Vagina (tissue), 2 donors: ENCODE results near the gene TMEM108. TPM values are rescaled to one million over a fixed set of nuclear protein-coding genes. Genes with fewer than 3 reads are reported as not detected.

Source experiments
- DNase-seq, 2 donors: peaks; one replicate each; pipeline ENCODE4 v3.0.0-alpha.2; 2017; ENCODE audit errors: extremely low spot score in 2 of 2
- H3K27ac ChIP-seq: fragments of 200-600 bp; sonication (generic); one replicate; pipeline ENCODE4 v1.5.1; 2019
- H3K27me3 ChIP-seq: fragments of 200-600 bp; sonication (generic); one replicate; pipeline ENCODE4 v1.5.1; 2019
- H3K36me3 ChIP-seq, 2 donors: fragments of 200-600 bp; sonication (generic); one replicate each; pipeline ENCODE4 v1.5.1; 2017 to 2019
- H3K4me1 ChIP-seq: fragments of 200-600 bp; sonication (generic); one replicate; pipeline ENCODE4 v1.5.1; 2019
- H3K4me3 ChIP-seq, 2 donors: fragments of 200-600 bp; sonication (generic); 1 replicate in 1 of 2; 2 replicates in 1 of 2; pipeline ENCODE4 v1.5.1; 2016 to 2019
- H3K9me3 ChIP-seq: fragments of 200-600 bp; sonication (generic); one replicate; pipeline ENCODE4 v1.5.1; 2019
- POLR2A ChIP-seq, 2 donors: fragments of 450-650 bp; IDR thresholded peaks; one replicate each; pipeline ENCODE4 v1.6.1; 2017; ENCODE audit warnings: antibody characterized with exemption in 2 of 2, mild to moderate bottlenecking in 2 of 2, moderate library complexity in 2 of 2
- POLR2AphosphoS5 ChIP-seq, 2 donors: sonication (generic); formaldehyde crosslinking; IDR thresholded peaks; one replicate each; pipeline ENCODE4 v1.9.0; 2017; ENCODE audit warnings: antibody characterized with exemption in 2 of 2, mild to moderate bottlenecking in 2 of 2, low read depth in 1 of 2; ENCODE audit not compliant: insufficient read depth in 1 of 2
- intact Hi-C: fragments of 100-400 bp; cut with DNase I; formaldehyde crosslinking; loops from one replicate; pipeline ENCODE4 v1.15.1; 2023
- total RNA-seq: library from RNA; depleted of rRNA; stranded (reverse); fragments of >200 nt; gene quantifications from one replicate; pipeline ENCODE4 v1.2.3, GENCODE V29; 2016
- TF ChIP-seq, protein P1 (sequence below), 3 experiments: fragments of 450-650 bp in 2 of 3; fragments of 200-600 bp in 1 of 3; sonication (generic) in 1 of 3; IDR thresholded peaks; one replicate each; pipeline ENCODE4 v1.5.1; 2017 to 2019; ENCODE audit warnings: antibody characterized with exemption in 3 of 3, mild to moderate bottlenecking in 2 of 3, moderate library complexity in 2 of 3

The TMEM108 gene
- total RNA-seq, 1 donor from 2014 or later = 3.2 TPM

DNA sequence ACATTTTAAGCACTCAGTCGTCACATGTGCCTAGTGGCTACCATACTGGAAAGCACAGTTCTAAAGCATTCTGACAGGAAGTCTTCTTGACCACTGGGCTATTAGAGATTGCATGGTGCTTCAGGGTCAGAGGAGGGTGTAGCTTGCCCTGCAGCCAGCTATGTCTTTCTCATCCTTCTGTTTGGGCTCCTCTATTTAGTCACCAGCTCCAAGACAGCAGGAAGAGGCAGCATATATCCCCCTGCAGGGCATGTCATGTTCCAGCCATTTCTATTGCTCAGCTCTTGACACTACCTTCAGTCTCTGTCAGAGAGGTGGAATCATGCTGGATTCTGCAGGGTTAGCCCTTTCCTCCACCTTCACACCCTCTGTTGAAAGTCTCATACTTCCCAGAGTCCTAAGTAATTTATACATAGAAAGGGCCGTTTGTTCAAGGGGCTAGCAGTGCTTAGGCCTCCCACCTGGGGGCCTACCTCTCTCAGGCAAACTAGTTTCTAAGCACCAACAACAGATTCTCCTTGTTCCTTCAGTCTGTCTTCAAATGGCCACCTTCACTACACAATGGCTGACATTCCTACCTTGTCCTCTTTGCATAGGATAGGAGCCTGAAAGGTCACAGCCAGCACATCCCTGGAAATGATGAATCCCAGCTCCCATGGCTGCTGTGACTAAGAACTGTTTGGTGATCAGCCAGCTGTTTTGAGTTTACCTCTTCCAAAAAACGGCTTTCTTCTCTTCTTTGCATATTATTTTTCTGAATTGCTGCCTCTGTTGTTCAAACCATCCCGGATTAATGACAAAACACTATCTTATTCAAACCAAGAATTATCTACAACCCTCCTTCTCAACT lies 246.0 kb downstream of the TMEM108 start:
- Histone ChIP-seq H3K9me3 (no peaks in the 10 kb centered on the region), H3K36me3 (no peaks in the 10 kb centered on the region), H3K27me3 (no peaks in the 10 kb centered on the region), H3K27ac (no peak overlapping the region), H3K4me1 (no peaks in the 10 kb centered on the region), H3K4me3 (no peak overlapping the region)
- TF ChIP-seq POLR2AphosphoS5 (IDR thresholded peaks at IDR 0.05; ENCODE audit: insufficient read depth in 1 of 2, low read depth in 1 of 2) (no peak), POLR2A (IDR thresholded peaks at IDR 0.05) (no peak)
- TF ChIP-seq, protein P1, sequence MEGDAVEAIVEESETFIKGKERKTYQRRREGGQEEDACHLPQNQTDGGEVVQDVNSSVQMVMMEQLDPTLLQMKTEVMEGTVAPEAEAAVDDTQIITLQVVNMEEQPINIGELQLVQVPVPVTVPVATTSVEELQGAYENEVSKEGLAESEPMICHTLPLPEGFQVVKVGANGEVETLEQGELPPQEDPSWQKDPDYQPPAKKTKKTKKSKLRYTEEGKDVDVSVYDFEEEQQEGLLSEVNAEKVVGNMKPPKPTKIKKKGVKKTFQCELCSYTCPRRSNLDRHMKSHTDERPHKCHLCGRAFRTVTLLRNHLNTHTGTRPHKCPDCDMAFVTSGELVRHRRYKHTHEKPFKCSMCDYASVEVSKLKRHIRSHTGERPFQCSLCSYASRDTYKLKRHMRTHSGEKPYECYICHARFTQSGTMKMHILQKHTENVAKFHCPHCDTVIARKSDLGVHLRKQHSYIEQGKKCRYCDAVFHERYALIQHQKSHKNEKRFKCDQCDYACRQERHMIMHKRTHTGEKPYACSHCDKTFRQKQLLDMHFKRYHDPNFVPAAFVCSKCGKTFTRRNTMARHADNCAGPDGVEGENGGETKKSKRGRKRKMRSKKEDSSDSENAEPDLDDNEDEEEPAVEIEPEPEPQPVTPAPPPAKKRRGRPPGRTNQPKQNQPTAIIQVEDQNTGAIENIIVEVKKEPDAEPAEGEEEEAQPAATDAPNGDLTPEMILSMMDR (IDR thresholded peaks at IDR 0.05) = no peak
- DNase-seq = no peak
- intact Hi-C loops = no loop called here

DNA sequence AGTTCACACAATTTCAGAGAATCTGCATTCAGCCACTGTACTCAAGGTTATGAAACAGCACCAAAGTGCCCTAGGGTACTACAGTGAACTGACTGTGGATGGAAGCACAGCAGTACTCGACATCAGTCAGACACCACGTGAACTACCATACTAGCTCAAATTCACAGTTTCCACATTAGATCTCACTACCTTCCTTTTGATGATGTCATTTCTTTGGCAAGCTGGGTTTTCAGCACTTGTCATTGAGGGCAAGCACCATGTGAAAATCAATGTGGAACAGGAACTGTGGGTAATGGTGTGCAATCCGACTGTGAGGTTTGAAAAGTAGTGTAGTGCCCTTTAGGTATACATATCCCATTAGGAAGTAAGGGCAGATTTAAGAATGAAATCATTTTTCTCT lies 251.1 kb downstream of the TMEM108 start:
- no peaks in the 10 kb centered on the region for H3K4me1 ChIP-seq
- H3K36me3 ChIP-seq = no peaks in the 10 kb centered on the region
- no peak overlapping the region for H3K4me3 ChIP-seq
- H3K27me3 ChIP-seq = no peaks in the 10 kb centered on the region
- no peak overlapping the region for H3K27ac ChIP-seq
- DNase-seq = no peak
- TF ChIP-seq, protein P1 (IDR thresholded peaks at IDR 0.05) = no peak
- TF ChIP-seq POLR2A (IDR thresholded peaks at IDR 0.05) = no peak
- intact Hi-C loops = no loop called here
- no peaks in the 10 kb centered on the region for H3K9me3 ChIP-seq

DNA sequence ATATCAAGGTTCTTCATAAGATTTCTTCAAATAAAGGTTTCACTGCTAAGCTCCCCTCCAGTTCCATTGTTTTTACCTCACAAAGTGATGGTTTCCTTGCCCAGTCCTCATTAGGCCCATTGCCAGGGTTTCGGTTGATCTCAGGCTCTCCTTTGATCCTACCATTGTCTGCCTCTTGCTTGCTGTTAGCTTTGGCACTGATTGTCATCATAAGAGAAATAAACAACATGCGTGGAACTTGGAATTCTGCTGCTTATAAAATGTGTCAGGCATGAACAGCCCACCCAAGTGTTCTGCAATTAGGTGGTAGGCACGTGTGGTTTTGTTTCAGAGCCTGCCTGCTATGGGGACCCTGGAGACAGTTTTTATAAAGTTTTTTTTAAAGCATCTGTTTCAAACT lies 254.1 kb downstream of the TMEM108 start:
- Histone ChIP-seq H3K4me1 (no peaks in the 10 kb centered on the region), H3K9me3 (no peaks in the 10 kb centered on the region), H3K4me3 (no peak overlapping the region), H3K27ac (no peak overlapping the region), H3K36me3 (no peaks in the 10 kb centered on the region), H3K27me3 (no peaks in the 10 kb centered on the region)
- no peak for DNase-seq
- intact Hi-C loops = no loop called here
- TF ChIP-seq, protein P1 (IDR thresholded peaks at IDR 0.05) = no peak

DNA sequence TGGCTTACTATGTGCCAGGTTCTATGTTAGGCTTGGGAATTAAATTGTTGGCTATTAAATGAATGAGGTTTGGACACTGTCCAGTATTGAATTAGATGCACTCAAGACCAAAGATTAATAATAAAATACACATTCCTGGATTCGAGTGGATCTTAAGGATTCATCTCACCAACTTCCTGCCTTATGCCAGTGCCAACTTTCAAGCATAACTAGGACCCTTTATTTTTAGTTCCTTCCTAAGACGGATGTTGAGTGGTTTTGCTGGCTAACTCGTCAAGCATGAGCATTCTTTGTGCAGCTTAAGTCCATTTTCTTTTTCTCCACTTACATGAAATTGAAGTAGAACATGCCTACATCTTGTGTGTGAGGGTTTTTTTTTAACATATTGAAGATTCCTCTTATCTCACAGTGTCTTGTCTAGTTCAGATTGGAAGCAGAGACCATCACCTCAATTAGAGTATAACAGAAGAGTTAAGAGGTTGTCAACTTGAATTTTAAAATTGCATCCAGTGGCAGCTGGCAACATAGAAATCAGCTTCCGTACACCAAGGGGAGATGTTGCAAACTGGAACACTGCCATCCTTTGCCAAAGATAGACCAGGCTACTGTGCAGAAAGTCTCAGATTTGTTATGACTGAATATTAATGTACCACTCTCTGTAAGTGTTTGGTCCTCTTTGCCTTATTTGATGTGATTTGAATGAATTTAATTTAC lies 255.4 kb downstream of the TMEM108 start:
- TF ChIP-seq POLR2AphosphoS5 (IDR thresholded peaks at IDR 0.05; ENCODE audit: insufficient read depth in 1 of 2, low read depth in 1 of 2) (no peak), POLR2A (IDR thresholded peaks at IDR 0.05) (no peak)
- TF ChIP-seq, protein P1 (IDR thresholded peaks at IDR 0.05) = no peak
- intact Hi-C loops = no loop called here
- Histone ChIP-seq H3K27me3 (no peaks in the 10 kb centered on the region), H3K4me1 (no peaks in the 10 kb centered on the region), H3K4me3 (no peak overlapping the region), H3K27ac (no peak overlapping the region), H3K36me3 (no peaks in the 10 kb centered on the region), H3K9me3 (no peaks in the 10 kb centered on the region)
- no peak for DNase-seq

DNA sequence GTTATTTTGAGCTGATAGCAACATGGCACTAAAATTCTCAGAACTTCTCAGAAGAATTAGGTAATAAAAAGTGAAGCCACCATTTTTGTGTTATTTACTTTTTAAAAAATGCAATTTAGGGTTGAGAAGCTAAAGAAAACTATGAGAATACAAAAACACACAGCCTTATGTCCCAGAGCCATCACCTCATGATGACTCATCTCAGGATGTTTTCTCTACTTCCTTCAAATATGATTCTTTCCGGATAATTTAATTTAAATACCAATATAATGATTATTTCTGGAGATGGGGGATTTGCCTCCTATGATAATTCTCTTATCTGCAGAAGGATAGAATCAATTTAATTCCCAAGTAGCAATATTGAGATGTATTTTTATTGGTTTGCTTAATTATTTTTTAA lies 256.1 kb downstream of the TMEM108 start:
- no peaks in the 10 kb centered on the region for H3K36me3 ChIP-seq
- H3K27me3 ChIP-seq = no peaks in the 10 kb centered on the region
- no peaks in the 10 kb centered on the region for H3K4me1 ChIP-seq
- intact Hi-C loops = no loop called here
- H3K4me3 ChIP-seq = no peak overlapping the region
- no peak for DNase-seq
- TF ChIP-seq, protein P1 (IDR thresholded peaks at IDR 0.05) = no peak
- no peak for TF ChIP-seq POLR2A (IDR thresholded peaks at IDR 0.05)
- no peak for TF ChIP-seq POLR2AphosphoS5 (IDR thresholded peaks at IDR 0.05; ENCODE audit: insufficient read depth in 1 of 2, low read depth in 1 of 2)
- no peak overlapping the region for H3K27ac ChIP-seq
- H3K9me3 ChIP-seq = no peaks in the 10 kb centered on the region
